Muscle layer of duodenum (tissue), 2 donors: ENCODE data around the gene PSTPIP2.

Source experiments
- H3K27ac ChIP-seq: one replicate; pipeline ENCODE4 v1.7.0; 2013; ENCODE audit warnings: mild to moderate bottlenecking, low read length
- H3K27me3 ChIP-seq: one replicate; pipeline ENCODE4 v1.7.0; 2013; ENCODE audit warnings: low read depth, mild to moderate bottlenecking, control low read depth, low read length
- H3K36me3 ChIP-seq, 2 donors: one replicate each; pipeline ENCODE4 v1.7.0; 2013; ENCODE audit warnings: low read length in 2 of 2, control low read depth in 1 of 2, mild to moderate bottlenecking in 1 of 2; ENCODE audit not compliant: insufficient read depth in 2 of 2, control insufficient read depth in 1 of 2
- H3K4me1 ChIP-seq, 2 donors: one replicate each; pipeline ENCODE4 v1.7.0; 2013; ENCODE audit warnings: low read length in 2 of 2, mild to moderate bottlenecking in 2 of 2, control low read depth in 1 of 2, moderate library complexity in 1 of 2; ENCODE audit not compliant: insufficient read depth in 2 of 2, control insufficient read depth in 1 of 2
- H3K4me3 ChIP-seq, 2 donors: one replicate each; pipeline ENCODE4 v1.7.0; 2013; ENCODE audit warnings: low read length in 2 of 2, low read depth in 1 of 2, mild to moderate bottlenecking in 1 of 2
- H3K9me3 ChIP-seq, 2 donors: one replicate each; pipeline ENCODE4 v1.7.0; 2013; ENCODE audit warnings: low read length in 2 of 2, control low read depth in 1 of 2, mild to moderate bottlenecking in 1 of 2; ENCODE audit not compliant: control insufficient read depth in 1 of 2
- donor health status: healthy.

PSTPIP2 gene

GRCh38 chr18:46028536-46028891, 43.5 kb downstream of the PSTPIP2 start:
- Histone ChIP-seq H3K27me3 (no peaks in the 10 kb centered on the region), H3K9me3 (no peaks in the 10 kb centered on the region), H3K36me3 (no peaks in the 10 kb centered on the region), H3K4me1 (no peaks in the 10 kb centered on the region), H3K4me3 (peak overlapping the region; percentile 47 to 63), H3K27ac (no peak overlapping the region)

GRCh38 chr18:46019936-46020335, 52.1 kb downstream of the PSTPIP2 start:
- Histone ChIP-seq H3K27ac (no peak overlapping the region), H3K27me3 (no peaks in the 10 kb centered on the region), H3K36me3 (no peaks in the 10 kb centered on the region), H3K4me1 (no peaks in the 10 kb centered on the region), H3K9me3 (no peaks in the 10 kb centered on the region), H3K4me3 (no peak overlapping the region)

DNA sequence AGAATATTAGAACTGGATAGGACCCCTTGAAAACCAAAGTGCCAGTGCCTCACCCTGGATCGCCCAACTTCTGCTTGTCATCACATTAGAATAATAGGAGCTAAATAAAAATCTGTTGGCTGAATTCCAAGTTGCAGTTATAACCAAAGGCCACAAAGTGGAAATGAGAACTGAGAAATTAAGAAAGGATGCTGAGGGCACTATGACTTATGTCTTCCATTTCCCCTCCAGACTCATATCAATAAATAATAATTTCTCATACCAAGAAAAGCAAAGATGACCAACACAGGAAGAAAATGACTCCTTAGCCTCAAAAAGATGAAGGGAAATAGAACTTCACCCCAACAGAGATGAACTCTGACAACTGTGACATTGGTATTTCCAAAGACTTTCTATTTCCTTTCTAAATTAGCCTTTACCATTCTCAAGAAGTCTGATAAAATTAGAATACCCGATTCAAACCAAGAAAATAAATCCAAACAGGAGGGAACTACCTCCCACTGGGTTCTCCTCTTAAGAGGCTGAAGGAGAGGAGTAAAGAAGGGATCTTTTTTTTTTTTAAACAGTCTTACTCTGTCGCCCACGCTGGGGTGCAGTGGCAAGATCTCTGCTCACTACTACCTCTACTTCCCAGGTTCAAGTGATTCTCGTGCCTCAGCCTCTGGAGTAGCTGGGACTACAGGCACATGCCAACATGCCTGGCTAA, 58.4 kb downstream of the PSTPIP2 start:
- H3K4me1 ChIP-seq: no peaks in the 10 kb centered on the region
- H3K4me3 ChIP-seq: no peak overlapping the region
- peaks cover 0 to 12% of the 10 kb centered on the region in 2 donors for H3K36me3 ChIP-seq
- no peaks in the 10 kb centered on the region for H3K27me3 ChIP-seq
- no peaks in the 10 kb centered on the region for H3K9me3 ChIP-seq
- H3K27ac ChIP-seq: no peak overlapping the region

DNA sequence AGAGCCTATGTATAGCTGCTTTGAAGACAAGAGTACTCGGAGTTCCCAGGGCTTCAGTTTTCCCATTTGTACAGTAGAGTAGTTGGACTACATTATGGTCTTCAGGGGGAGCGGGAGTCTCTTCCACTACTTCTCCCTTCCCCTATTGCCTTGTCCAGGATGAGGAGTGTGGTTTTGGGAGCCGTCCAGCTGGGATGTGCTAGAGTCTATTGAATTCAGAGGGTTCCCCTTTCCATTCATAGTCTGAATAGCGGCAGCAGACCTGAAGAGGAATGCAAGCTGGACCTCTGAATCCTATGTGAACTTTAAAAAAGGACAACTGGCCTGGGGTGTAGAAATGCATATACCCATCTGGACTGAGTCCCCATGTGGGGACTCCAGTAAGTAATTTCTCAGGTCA, 61.4 kb downstream of the PSTPIP2 start:
- no peaks in the 10 kb centered on the region for H3K4me1 ChIP-seq
- peaks cover 0 to 12% of the 10 kb centered on the region in 2 donors for H3K36me3 ChIP-seq
- H3K27ac ChIP-seq: no peak overlapping the region
- no peaks in the 10 kb centered on the region for H3K27me3 ChIP-seq
- no peaks in the 10 kb centered on the region for H3K9me3 ChIP-seq
- H3K4me3 ChIP-seq: no peak overlapping the region

GRCh38 chr18:46010050-46010449, 62.0 kb downstream of the PSTPIP2 start:
- H3K4me1 ChIP-seq: no peaks in the 10 kb centered on the region
- H3K27ac ChIP-seq: no peak overlapping the region
- H3K36me3 ChIP-seq: peaks cover 0 to 12% of the 10 kb centered on the region in 2 donors

GRCh38 chr18:46009125-46009840, 62.8 kb downstream of the PSTPIP2 start:
- Histone ChIP-seq H3K4me3 (no peak overlapping the region), H3K27me3 (no peaks in the 10 kb centered on the region)

More at GRCh38 chr18:46010050-46010449, 62.0 kb downstream of the PSTPIP2 start:
- Histone ChIP-seq H3K27me3 (no peaks in the 10 kb centered on the region), H3K9me3 (no peaks in the 10 kb centered on the region), H3K4me3 (no peak overlapping the region)

GRCh38 chr18:46008531-46008930, 63.5 kb downstream of the PSTPIP2 start:
- Histone ChIP-seq H3K36me3 (peaks cover 0 to 12% of the 10 kb centered on the region in 2 donors), H3K9me3 (no peaks in the 10 kb centered on the region), H3K27ac (no peak overlapping the region), H3K4me3 (no peak overlapping the region), H3K27me3 (no peaks in the 10 kb centered on the region), H3K4me1 (no peaks in the 10 kb centered on the region)

More at GRCh38 chr18:46009125-46009840, 62.8 kb downstream of the PSTPIP2 start:
- Histone ChIP-seq H3K36me3 (peaks cover 0 to 12% of the 10 kb centered on the region in 2 donors), H3K27ac (no peak overlapping the region), H3K9me3 (no peaks in the 10 kb centered on the region), H3K4me1 (no peaks in the 10 kb centered on the region)

DNA sequence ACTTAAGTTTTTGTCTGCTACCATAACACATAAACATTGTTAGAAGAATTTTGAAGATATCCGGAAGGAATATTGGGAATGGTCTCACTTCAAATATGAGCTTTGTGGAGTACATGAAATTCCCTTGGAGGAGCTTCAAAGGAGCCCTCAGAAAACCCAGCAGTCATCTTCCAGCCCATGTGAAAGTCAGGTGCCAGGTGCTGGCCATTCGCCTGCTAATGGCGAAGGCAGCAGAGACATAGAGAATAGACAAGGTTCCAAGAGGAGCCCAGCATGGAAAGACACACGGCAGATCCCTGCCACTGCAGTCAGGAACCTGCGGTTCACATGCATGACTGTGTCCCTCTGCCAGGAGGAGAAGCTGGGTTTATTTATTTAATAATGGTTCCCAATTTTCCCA, 64.9 kb downstream of the PSTPIP2 start:
- Histone ChIP-seq H3K4me3 (no peak overlapping the region), H3K27ac (no peak overlapping the region), H3K9me3 (no peaks in the 10 kb centered on the region), H3K4me1 (no peaks in the 10 kb centered on the region), H3K36me3 (peaks cover 0 to 12% of the 10 kb centered on the region in 2 donors), H3K27me3 (no peaks in the 10 kb centered on the region)

- no peaks in the 10 kb centered on the region for H3K36me3 ChIP-seq
- H3K27me3 ChIP-seq: no peaks in the 10 kb centered on the region
- no peak overlapping the region for H3K4me3 ChIP-seq
- H3K4me1 ChIP-seq: no peaks in the 10 kb centered on the region
- no peaks in the 10 kb centered on the region for H3K9me3 ChIP-seq
- no peak overlapping the region for H3K27ac ChIP-seq
Observed at GRCh38 chr18:46002934-46003333, 69.1 kb downstream of the PSTPIP2 start.

- no peaks in the 10 kb centered on the region for H3K9me3 ChIP-seq
- no peaks in the 10 kb centered on the region for H3K27me3 ChIP-seq
- H3K4me1 ChIP-seq: no peaks in the 10 kb centered on the region
- H3K27ac ChIP-seq: no peak overlapping the region
- H3K4me3 ChIP-seq: no peak overlapping the region
- no peaks in the 10 kb centered on the region for H3K36me3 ChIP-seq
Observed at GRCh38 chr18:46001892-46002291, 70.2 kb downstream of the PSTPIP2 start.

- H3K4me3 ChIP-seq: no peak overlapping the region
- no peaks in the 10 kb centered on the region for H3K4me1 ChIP-seq
- H3K27me3 ChIP-seq: no peaks in the 10 kb centered on the region
- no peaks in the 10 kb centered on the region for H3K36me3 ChIP-seq
- H3K9me3 ChIP-seq: no peaks in the 10 kb centered on the region
- no peak overlapping the region for H3K27ac ChIP-seq
Observed at GRCh38 chr18:46001074-46001473, 71.0 kb downstream of the PSTPIP2 start.
